NCI-H748 (cell line): Measurements from ENCODE around the gene CHCHD6.

Experiments used
- DNase-seq: peaks from one replicate; lab custom pipeline; 2025; ENCODE audit not compliant: unreplicated experiment; lab: John Stamatoyannopoulos, UW

CHCHD6 gene

DNA sequence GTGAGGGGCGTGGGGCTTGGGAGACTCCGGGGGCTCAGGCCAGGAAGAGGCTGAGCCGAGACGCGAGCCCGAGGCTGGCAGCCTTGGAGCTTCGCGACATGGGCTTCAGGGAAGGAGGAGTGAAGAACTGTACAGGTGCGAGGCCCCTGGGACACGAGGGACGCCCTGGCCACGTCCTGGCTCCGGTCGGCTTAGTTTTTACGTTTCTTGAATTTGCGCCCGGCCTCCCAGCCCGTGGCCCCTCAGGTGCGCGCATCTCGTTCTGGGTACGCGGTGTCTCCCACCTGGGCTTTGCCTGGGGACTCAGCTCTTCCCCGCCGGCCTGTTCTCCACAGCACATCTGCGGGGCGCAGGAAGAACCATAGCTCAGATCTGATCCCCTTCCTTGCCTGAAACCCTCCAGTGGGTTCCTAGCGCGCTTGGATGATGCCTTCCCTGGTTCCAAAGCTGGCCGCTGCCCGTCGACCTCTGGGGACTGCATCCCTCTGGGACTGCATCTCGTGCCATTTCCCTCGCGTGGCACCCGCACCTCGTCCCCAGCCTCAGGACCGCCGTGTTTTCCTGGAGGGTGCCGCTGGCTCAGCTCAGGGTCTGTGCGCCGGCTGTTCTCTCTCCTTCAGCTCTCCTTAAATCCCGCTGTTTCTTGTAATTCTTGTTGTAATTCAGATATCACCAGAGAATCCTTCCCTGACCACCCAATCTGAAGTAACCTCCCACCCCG lies 614 bp downstream of the CHCHD6 start:
- peak; percentile 34 for DNase-seq

DNA sequence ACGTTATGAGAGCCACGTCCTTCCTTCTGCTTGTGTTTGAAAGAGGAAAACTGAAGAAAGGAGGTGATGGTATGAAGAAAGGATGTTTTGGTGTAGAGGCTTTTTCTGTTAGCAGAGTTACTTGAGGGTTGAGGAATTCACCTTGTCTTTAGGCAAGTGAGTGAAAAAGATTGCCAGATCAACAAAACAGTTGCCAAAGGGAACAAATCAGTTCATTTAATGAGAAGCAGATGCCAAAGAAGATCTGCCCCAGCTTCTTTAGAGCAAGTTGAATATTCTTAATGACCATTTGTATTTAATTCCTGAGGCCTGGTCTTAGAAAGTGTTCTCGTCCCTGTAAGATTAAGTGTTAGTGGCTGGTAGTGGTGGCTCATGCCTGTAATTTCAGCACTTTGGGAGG lies 2.6 kb downstream of the CHCHD6 start:
- no peak for DNase-seq

DNA sequence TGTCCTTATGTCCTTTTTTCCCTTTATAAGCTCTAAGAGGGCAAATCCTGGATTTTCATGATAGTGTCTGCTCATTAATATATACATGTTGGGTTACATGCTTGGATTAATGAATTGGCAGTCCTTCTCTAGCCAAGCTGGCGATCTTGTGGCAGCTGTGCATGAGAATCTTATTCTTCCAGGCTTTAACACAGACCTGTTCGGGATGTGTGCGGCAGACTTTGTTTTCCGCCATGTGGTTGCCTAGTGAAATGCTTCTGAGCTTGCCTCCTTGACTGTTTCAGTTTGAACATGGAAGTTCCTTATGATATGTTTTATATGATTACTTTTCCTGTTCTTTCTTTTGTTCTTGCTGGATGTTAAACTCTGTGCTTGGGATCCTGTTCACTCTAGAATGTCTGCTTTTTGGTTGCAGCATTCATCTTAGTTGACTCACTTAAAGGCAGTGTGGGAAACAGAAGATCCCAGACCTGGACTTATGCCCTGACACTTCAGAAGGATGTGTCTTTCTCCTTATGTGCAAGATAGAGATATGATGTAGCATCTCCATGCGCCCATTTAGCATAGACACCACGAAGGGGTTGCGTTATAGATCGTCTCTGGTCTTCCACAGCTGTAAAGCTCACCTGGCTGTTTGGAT lies 7.2 kb downstream of the CHCHD6 start:
- no peak for DNase-seq

DNA sequence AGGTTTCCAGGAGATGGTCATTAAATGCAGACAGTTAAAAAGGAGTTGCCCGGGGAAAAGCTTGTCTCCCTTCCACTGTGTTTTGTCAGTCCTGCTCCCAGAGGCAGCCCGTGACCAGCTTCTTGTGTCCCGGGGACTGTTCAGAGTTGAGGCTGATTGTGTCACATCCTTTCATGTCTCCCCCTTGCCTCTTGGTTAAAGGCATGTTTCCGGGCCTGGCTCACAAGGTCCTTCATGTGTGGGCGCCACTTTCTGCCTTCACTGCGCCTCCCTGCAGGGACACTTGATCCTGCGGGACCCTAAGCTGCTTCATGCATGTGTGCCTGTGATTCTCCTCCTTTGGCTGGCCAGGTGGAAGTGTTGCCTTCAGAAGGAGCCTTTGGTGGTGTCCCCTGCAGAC lies 9.2 kb downstream of the CHCHD6 start:
- DNase-seq: no peak

DNA sequence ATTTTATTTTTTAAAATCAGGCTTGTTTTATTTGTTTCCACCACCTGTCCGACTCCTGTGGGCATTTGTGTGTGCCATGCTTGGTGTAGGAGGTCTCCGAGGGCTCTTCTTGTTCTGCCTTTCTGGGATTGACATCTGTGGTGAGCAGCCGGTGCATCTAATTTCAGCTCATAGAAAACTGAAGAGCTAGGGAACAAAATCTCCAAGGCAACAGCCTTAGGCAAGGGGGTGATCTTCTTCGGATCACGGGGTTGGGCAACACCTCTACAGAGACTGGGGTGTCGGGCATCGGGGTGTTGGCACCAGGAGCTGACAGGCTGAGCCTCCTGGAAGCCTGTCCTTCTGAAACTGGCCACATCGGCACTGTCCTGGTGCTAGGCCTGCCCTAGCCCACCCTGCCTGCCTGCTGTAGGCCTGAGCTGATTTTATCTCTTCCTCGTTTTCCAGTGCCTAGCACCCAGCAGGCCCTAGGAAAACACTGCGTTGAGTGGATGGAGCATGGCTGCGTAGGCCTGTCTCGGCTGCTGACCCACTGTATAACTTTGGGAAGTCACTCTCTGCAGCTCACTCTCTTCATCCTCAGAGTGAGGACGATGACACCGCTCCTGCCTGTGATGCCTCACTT lies 10.3 kb downstream of the CHCHD6 start:
- no peak for DNase-seq

DNA sequence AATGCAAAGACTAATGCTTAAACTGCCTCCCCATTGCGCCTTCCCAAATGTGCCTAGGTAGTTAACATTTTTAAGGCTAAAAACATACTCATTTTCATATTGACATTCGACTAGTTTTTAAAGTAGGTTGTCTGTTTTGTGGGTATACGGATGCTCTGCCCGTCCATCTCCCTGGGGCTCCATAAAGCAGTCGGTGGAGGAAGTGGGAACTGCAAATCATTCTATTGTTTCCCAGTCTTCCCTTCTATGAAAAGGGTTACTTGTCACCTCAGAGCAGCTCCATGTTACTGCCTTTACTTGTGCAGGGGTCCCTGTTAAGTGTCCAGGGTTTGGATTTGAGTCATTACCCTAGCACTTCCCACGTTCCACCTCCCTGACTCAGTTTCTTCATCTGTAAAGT lies 10.9 kb downstream of the CHCHD6 start:
- no peak for DNase-seq

DNA sequence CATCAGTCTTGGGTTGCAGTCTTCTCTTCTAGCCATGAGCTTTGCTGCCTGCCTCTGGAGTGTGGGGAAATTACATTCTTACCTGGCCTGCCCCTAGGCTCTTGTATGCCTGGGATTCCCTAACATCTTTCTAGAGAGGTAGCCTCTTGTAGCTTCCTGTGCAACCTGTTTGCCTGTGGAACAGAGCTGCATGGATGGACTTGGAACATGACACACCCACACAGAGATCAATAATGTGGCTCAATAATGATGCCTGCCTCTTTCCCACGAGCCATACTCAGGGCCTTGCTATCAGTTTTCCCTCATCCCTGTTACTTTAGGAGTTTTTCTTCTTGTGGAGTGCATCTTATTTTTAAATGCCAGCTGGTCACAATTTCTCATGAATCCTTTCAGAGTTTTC lies 11.4 kb downstream of the CHCHD6 start:
- no peak for DNase-seq

DNA sequence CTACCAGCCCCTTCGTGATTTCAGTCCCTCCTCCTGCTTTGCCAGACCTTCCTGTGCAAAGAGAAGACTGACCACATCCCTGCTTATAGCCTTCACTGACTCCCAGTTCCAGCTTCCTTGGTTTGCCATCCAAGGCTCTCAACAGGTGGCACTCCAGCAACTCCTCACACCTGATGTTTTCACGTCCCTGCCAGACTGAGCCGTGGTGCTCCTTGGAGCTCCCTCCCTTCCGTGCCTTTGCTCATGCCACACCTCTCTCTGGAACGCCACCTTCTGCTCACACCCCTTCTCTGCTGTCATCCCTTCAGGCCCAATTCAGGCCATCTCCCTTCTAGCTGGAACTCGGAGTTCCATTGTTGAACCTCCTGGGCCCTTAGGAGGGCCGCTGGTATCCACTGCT lies 12.0 kb downstream of the CHCHD6 start:
- DNase-seq: no peak

DNA sequence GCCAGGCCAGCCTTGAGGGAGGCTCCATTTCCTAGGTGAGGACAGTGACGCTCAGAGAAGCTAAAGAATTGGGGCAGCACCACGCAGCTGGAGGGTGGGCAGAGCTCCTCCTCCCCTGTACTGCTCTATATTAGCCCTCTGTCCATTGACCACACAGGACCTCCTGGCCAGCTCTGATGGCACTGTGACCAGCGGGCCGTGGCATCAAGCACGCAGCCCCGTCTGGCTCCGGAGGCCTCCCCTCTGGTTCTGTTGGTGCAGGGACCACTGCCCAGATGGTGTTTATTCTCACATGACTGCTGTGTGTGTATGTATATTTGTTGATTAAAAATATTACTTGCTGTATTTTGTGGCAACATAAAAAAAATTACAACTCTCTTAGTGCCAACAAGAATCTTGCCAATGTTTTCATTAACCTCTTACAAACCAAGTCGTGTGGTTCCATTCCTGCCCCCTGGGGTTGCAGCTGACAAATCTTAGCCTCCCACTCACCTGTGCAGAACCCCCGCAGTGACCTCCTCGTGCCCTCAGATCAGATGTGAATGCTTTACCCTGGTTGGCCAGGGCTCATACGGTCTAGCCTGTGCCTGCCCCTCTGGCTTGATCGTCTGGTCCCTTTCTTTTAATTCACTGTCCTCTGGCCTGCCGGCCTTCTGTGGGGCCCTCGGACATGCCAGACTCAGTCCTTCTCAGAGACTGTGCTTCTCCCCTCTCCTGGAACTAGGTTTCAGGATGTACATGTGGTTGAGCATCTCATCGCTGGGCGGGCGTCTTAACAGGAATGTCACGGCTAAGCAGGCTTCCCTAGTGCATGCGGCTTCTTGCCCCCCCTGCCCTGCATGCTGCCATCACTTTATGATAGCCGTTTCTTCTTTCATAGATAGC lies 14.8 kb downstream of the CHCHD6 start:
- DNase-seq: no peak

DNA sequence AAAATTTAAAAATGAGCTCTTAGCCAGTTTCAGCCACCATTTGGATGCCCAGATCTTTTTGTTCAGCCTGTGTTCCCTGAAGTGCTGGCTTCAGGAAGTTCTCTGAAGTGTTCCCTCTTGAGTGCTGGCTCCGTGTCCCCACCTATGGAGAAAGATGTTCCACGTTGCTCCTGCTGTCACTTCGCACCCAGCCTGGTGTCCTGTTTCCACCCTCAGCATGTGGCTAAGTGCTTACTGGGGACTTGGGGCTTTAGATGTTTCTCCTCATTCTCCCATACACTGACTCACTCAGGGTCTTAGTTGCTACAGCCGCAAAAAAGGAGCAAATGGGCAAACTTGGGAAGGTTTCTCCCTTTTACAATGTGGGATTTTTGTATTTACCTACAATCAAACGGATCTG lies 16.6 kb downstream of the CHCHD6 start:
- DNase-seq: no peak

DNA sequence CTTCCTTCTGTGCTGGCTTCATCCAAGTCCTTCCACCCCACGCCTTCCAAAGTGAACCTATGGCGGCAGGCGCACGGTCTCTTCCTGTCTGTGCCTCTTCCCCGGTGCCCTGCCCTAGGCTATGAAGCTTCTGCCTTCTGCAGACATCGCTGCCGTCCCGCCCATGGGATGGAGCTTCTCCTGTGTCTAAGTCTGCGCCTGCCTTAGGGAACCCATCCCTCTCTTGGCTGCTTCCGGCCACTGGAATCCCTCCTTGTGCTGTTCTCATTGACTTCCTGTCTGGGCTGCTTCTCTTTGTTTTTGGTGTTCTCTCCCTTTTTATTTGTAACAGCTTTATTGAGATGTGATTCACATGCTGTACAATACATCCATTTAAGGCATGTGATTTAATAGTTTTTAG lies 17.2 kb downstream of the CHCHD6 start:
- DNase-seq: no peak

DNA sequence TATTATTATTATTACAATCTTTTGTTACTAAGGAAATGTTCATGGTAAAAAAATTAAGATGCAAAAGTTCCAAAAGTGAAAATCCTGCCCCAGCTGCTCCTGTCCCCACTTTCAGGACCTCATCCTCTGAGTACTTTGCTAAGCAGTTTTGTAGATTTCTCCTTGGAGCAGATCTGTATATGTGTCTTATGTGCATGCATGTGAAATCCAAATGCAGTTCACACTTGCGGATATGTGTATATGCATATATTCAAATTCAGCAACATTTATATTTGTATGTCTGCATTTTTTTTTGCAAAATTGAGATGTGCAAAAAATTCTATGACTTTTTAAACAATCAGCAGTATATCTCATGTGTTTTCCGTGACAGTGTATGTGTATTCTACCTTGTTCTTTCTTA lies 19.2 kb downstream of the CHCHD6 start:
- no peak for DNase-seq

DNA sequence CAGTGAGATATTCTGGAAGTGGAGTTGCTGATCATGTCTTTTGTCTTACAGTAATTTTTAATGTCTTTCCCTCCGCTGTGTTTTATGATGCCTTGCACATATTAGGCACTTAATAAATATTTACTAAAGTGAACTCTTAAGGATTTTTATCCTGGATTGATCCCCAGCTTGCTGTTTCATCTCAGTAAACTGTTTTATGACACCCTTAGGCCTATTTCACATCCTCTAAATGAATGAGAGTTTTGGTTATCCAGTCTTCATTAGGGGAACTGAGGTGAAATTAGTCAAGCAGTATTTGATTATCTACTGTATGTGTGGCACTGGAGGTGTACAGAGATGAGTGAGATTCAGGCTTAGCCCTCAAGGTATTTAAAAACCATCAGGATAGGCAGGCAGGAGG lies 19.8 kb downstream of the CHCHD6 start:
- no peak for DNase-seq

DNA sequence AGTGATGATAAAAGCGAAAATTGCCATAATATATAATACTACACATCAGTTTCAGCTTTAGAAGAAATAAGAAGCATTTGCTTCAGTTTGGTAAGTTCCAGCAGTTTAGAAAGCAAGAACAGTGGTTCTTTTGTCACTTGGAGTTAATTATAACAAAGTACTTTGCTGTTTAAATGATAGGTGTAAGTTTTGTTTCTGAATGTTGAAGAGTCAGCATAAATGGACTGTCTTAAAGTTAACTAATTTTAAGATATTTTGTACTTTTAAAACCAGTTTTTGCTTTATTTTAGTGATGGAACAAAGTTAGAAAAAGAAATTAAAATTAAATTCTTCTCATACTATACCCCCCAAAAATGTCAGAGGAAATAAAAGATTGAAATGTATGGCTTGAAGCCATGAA lies 24.6 kb downstream of the CHCHD6 start:
- DNase-seq: no peak

DNA sequence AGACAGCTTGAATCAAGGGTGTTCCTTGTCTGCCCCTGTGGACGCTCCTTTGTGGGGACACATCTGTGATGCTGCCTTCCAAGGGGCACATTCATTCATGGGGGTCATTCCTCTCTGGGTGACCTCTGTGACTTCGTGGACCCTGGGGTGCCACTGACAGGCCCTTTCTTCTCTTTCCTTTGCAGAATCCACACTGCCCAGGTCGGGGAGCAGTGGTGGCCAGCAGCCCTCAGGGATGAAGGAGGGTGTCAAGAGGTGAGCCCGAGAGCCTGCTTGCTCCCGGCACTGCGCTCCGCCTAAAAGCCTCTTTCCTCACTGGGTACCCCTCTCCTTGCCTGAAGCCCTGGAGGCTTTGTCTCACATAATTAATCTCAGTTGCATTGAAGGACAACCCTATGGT lies 26.3 kb downstream of the CHCHD6 start:
- no peak for DNase-seq

DNA sequence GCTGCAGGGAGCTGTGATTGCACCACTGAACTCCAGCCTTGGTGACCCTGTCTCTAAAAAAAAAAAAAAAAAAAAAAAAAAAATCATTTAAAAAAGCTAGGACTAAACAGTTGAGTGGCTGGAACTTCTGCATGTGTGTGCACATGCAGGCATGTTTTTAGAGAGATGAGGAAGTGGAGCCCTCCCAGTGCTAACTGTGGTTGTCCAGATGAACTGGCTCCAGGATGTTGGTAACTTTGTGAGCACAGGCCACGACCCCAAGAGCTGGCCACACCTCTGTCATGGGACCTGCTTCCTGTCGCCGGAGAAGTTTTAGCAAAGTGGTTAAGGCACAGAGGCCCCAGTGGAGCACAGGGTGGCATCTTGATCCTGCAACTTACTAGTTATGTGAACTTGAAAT lies 27.0 kb downstream of the CHCHD6 start:
- DNase-seq: no peak

DNA sequence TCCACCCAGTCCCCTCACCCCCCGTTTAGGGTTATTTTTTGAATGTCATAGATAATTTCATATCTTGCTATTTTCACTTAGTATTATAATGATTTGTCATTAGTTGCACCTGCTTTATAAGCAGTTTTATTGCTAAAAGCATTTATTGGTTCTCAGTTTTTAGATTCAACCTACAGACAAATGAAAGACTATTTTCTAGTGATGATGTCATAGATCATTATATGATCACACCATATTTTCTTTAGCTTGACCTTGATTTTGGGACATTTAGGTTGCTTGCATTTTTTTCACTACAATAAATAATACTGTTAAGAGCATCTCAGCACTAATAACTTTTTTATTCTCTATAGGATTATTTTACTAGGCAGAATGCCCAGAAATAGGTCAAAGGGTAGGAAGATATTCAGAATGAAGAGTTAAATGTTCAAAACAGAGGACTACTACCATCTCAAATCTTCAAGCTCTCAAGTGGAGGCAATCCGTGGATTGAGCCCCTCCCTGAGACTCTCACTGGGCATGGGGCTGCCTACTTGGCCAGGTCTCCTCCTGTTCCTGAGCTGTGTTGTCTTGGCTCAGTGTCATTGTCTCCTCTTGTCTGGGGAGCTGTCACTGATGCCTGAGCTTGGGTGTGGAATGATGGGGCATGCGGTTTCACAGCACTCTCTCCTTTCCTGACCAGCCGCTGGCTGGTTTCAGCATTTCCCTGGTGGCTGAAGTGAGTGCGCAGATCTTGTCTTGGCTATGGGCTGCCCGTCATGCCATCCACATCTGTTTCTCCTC lies 28.4 kb downstream of the CHCHD6 start:
- no peak for DNase-seq

DNA sequence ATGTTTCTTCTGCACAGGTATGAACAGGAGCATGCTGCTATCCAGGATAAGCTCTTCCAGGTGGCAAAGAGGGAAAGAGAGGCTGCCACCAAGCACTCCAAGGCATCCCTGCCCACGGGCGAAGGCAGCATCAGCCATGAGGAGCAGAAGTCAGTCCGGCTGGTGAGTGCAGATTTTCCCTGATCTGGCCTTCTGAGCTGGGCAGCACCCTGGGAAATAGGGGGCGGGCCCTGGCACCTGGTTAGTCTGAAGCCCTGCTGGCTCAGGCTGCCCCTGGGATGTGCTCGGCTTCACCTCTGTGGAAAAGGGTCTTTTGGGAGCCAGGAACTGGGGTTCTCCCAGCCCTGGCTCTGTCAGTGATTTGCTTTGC lies 29.0 kb downstream of the CHCHD6 start:
- DNase-seq: no peak

DNA sequence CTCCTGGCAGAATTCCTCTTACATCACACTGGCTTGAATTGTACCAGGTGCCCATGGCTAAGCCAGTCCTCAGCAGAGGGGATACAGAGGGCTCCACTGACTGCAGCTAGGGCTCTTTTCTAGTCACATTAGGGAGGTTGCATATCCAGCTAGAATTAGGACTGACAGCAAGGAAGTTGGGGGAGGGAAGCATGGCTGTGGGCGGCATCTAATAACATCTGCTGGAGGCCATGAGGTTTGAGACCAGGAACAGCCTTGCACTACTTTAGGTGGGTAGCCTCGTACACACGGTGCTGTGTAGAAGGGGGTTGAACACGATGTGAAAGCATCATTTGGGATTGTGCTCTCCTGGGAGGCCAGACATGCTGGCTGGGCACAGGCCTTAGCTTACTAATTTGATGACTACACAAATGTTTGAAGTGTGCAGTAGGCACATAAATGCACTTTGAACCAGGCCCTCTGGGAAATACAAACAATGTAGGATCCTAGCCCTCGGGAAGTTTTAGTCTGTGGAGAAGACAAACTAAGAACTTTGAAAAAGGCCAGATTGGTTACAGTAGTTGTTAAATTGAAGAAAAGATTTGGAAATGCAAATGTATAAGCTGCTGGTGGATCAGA lies 30.2 kb downstream of the CHCHD6 start:
- no peak for DNase-seq

DNA sequence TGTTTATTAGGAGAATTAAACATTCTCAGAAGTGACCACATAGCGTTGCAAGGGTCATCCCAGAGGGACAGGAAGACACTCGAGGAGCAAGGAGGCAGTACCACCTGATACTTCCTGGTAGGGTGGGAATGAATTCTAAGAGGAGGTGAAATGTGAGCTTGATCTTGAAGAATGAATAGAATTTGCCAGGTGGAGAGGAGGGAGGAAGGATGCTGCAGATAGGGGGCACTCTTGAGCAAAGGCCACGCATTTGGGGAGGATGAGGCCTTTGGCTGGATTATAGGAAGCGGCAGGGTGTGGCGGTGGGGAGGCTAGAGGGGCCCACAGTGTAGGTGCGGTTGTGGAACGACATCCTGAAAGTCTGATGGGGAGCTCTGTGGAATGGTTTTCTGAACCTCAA lies 33.5 kb downstream of the CHCHD6 start:
- DNase-seq: no peak

DNA sequence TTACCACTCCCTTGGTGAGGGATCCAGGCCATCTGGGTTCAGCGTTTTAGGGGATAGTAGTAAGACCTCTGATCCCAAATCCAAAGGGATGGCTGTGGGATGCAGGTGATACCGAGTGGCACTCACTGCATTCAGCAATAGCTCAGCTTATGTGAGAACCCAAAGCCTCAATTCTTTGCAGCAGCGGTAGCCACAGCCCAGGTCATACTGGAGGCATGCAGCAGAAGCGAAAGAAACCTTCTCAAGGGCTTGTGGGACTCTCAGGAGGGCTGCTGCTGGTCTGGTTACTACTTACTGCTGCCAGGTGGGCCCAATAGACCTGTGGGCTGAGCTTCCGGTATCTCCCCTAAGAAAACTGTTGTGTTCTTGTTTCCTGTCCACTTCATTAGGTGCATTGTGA lies 38.0 kb downstream of the CHCHD6 start:
- DNase-seq: no peak
